HEK293 (cell line): ENCODE data around the gene PLOD3.
A peak's percentile ranks its signal among the peaks of the same experiment; 100 is the strongest.

ENCODE experiments used
- CTCF ChIA-PET: fragments of 350-600 bp; formaldehyde crosslinking; extraction: SDS; loops from one replicate; lab custom pipeline; 2021; ENCODE audit warnings: antibody characterized with exemption; lab: Yijun Ruan, JAX
- POLR2A ChIA-PET: fragments of 300-600 bp; formaldehyde crosslinking; extraction: SDS; loops from one replicate; lab custom pipeline; 2020; ENCODE audit warnings: antibody characterized with exemption, inconsistent platforms; lab: Yijun Ruan, JAX
- H3K27ac ChIP-seq: fragments of 200-500 bp; sonication (Bioruptor generic); 2 replicates; pipeline ENCODE4 v1.5.1; 2014; ENCODE audit warnings: low read depth, low read length, control low read depth, inconsistent platforms; ENCODE audit errors: extremely low read depth
- H3K36me3 ChIP-seq, 2 experiments: fragments of 200-500 bp in 1 of 2; sonication (Bioruptor generic) in 1 of 2; 1 replicate in 1 of 2; 2 replicates in 1 of 2; pipeline ENCODE4 v1.5.1; 2014 to 2017; ENCODE audit warnings: inconsistent platforms in 2 of 2, low read length in 2 of 2; ENCODE audit not compliant: control insufficient read depth in 2 of 2, insufficient read depth in 1 of 2
- H3K4me1 ChIP-seq: fragments of 200-500 bp; sonication (Bioruptor generic); 2 replicates; pipeline ENCODE4 v1.5.1; 2014; ENCODE audit warnings: mild to moderate bottlenecking, low read length, inconsistent platforms; ENCODE audit not compliant: control insufficient read depth, insufficient read depth
- H3K4me3 ChIP-seq: 2 replicates; pipeline ENCODE4 v1.5.1; 2011; ENCODE audit warnings: low read depth, mild to moderate bottlenecking, control low read depth, low read length, moderate library complexity
- H3K9me3 ChIP-seq: fragments of 200-500 bp; sonication (Bioruptor generic); 2 replicates; pipeline ENCODE4 v1.5.1; 2014; ENCODE audit warnings: low read depth, low read length, inconsistent platforms; ENCODE audit not compliant: control insufficient read depth, insufficient read depth
- BCL11B ChIP-seq: fragments of 450-650 bp; formaldehyde crosslinking; IDR thresholded peaks from 2 replicates; pipeline ENCODE4 v1.5.1; 2016; ENCODE audit warnings: low read depth, missing biosample characterization, missing genetic modification characterization
- EGR2 ChIP-seq: fragments of 450-650 bp; formaldehyde crosslinking; IDR thresholded peaks from 2 replicates; pipeline ENCODE4 v1.5.1; 2016; ENCODE audit warnings: low read depth, missing biosample characterization, missing genetic modification characterization
- KLF8 ChIP-seq: fragments of 450-650 bp; formaldehyde crosslinking; IDR thresholded peaks from 2 replicates; pipeline ENCODE4 v1.5.1; 2016; ENCODE audit warnings: missing biosample characterization, missing genetic modification characterization
- SP2 ChIP-seq: fragments of 450-650 bp; formaldehyde crosslinking; IDR thresholded peaks from 2 replicates; pipeline ENCODE4 v1.5.1; 2016; ENCODE audit warnings: missing biosample characterization, missing genetic modification characterization
- ZBTB17 ChIP-seq: fragments of 450-650 bp; formaldehyde crosslinking; IDR thresholded peaks from 2 replicates; pipeline ENCODE4 v1.5.1; 2016; ENCODE audit warnings: missing biosample characterization, missing genetic modification characterization
- ZEB2 ChIP-seq: fragments of 450-650 bp; formaldehyde crosslinking; IDR thresholded peaks from 2 replicates; pipeline ENCODE4 v1.5.1; 2016; ENCODE audit warnings: missing biosample characterization, missing genetic modification characterization
- ZNF19 ChIP-seq: fragments of 450-650 bp; formaldehyde crosslinking; IDR thresholded peaks from 2 replicates; pipeline ENCODE4; 2016; ENCODE audit warnings: missing biosample characterization, missing genetic modification characterization, low read depth
- ZNF214 ChIP-seq: fragments of 450-650 bp; formaldehyde crosslinking; IDR thresholded peaks from 2 replicates; pipeline ENCODE4 v1.5.1; 2017; ENCODE audit warnings: missing biosample characterization, mild to moderate bottlenecking, missing genetic modification characterization, borderline replicate concordance
- ZNF248 ChIP-seq: fragments of 450-650 bp; formaldehyde crosslinking; IDR thresholded peaks from 2 replicates; pipeline ENCODE4 v1.5.1; 2017; ENCODE audit warnings: missing biosample characterization, missing genetic modification characterization
- ZNF335 ChIP-seq: fragments of 450-650 bp; formaldehyde crosslinking; conservative IDR thresholded peaks from 2 replicates; pipeline ENCODE4 v1.5.1; 2016; ENCODE audit warnings: missing biosample characterization, missing genetic modification characterization
- ZNF391 ChIP-seq: fragments of 450-650 bp; formaldehyde crosslinking; IDR thresholded peaks from 2 replicates; pipeline ENCODE4 v1.5.1; 2016; ENCODE audit warnings: low read depth, missing biosample characterization, missing genetic modification characterization, borderline replicate concordance
- ZNF660 ChIP-seq: fragments of 450-650 bp; IDR thresholded peaks from 2 replicates; pipeline ENCODE4 v1.5.1; 2018; ENCODE audit warnings: missing biosample characterization, mild to moderate bottlenecking, missing genetic modification characterization
- ZNF664 ChIP-seq: fragments of 450-650 bp; formaldehyde crosslinking; IDR thresholded peaks from 2 replicates; pipeline ENCODE4 v1.5.1; 2016; ENCODE audit warnings: missing biosample characterization, missing genetic modification characterization
- ZNF777 ChIP-seq: fragments of 450-650 bp; formaldehyde crosslinking; IDR thresholded peaks from 2 replicates; pipeline ENCODE4 v1.5.1; 2017; ENCODE audit warnings: missing biosample characterization, missing genetic modification characterization, borderline replicate concordance
- TF ChIP-seq, protein P1 (sequence below): fragments of 450-650 bp; formaldehyde crosslinking; IDR thresholded peaks from 2 replicates; pipeline ENCODE4 v1.5.1; 2017; ENCODE audit warnings: missing biosample characterization, mild to moderate bottlenecking, missing genetic modification characterization, moderate library complexity
- TF ChIP-seq, protein P2 (sequence below): fragments of 450-650 bp; formaldehyde crosslinking; IDR thresholded peaks from 2 replicates; pipeline ENCODE4 v1.5.1; 2016; ENCODE audit warnings: missing biosample characterization, missing genetic modification characterization, low read depth
- TF ChIP-seq, protein P3 (sequence below): fragments of 450-650 bp; formaldehyde crosslinking; IDR thresholded peaks from 2 replicates; pipeline ENCODE4 v1.5.1; 2017; ENCODE audit warnings: missing biosample characterization, missing genetic modification characterization
- TF ChIP-seq, protein P4 (sequence below): fragments of 450-650 bp; formaldehyde crosslinking; IDR thresholded peaks from 2 replicates; pipeline ENCODE4 v1.5.1; 2016; ENCODE audit warnings: missing biosample characterization, missing genetic modification characterization
- TF ChIP-seq, protein P5 (sequence below): fragments of 450-650 bp; formaldehyde crosslinking; IDR thresholded peaks from 2 replicates; pipeline ENCODE4 v1.5.1; 2016; ENCODE audit warnings: missing biosample characterization, missing genetic modification characterization

PLOD3 gene

DNA sequence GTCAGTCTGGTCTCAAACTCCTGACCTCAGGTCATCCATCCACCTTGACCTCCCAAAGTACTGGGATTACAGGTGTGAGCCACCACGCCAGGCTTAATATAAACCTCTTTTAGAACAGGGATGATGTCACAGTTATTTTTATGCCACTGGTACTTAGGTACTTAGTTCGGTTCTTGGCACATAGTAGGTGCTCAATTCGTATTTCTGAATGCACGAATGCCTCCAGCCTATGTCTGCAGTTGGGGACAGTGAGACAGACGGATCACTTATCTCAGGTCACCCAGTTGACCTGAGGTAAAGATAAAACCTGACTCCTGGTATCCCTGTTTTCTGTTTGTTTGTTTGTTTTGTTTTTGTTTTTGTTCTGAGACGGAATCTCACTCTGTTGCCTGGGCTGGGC is 31.2 kb downstream of the PLOD3 start:
- H3K27ac ChIP-seq, result no peak overlapping the region
- POLR2A ChIA-PET, result interaction anchor here (0.6 kb wide), 3 partner anchors 19 to 137 kb away, joined by 3 to 5 read pairs (median 3); no protein-coding TSS in a partner anchor
- H3K4me3 ChIP-seq, result no peak overlapping the region
- H3K4me1 ChIP-seq, result no peaks in the 10 kb centered on the region
- CTCF ChIA-PET, result interaction anchor here (0.6 to 1.8 kb wide), 4 partner anchors 14 to 322 kb away, joined by 3 to 8 read pairs (median 3); no protein-coding TSS in a partner anchor
- H3K9me3 ChIP-seq, result no peaks in the 10 kb centered on the region
- TF ChIP-seq ZNF391 (tag by site-specific recombination) (no peak), ZNF660 (tag by site-specific recombination) (no peak), ZNF664 (tag by site-specific recombination) (peak; percentile 68; the same call in 1 of the 2 replicates), ZEB2 (no peak), ZNF777 (tag by site-specific recombination) (no peak), KLF8 (tag by site-specific recombination) (no peak), ZNF248 (tag by site-specific recombination) (no peak)
- TF ChIP-seq, protein P1, sequence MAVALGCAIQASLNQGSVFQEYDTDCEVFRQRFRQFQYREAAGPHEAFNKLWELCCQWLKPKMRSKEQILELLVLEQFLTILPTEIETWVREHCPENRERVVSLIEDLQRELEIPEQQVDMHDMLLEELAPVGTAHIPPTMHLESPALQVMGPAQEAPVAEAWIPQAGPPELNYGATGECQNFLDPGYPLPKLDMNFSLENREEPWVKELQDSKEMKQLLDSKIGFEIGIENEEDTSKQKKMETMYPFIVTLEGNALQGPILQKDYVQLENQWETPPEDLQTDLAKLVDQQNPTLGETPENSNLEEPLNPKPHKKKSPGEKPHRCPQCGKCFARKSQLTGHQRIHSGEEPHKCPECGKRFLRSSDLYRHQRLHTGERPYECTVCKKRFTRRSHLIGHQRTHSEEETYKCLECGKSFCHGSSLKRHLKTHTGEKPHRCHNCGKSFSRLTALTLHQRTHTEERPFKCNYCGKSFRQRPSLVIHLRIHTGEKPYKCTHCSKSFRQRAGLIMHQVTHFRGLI, result no peak
- TF ChIP-seq, protein P2, sequence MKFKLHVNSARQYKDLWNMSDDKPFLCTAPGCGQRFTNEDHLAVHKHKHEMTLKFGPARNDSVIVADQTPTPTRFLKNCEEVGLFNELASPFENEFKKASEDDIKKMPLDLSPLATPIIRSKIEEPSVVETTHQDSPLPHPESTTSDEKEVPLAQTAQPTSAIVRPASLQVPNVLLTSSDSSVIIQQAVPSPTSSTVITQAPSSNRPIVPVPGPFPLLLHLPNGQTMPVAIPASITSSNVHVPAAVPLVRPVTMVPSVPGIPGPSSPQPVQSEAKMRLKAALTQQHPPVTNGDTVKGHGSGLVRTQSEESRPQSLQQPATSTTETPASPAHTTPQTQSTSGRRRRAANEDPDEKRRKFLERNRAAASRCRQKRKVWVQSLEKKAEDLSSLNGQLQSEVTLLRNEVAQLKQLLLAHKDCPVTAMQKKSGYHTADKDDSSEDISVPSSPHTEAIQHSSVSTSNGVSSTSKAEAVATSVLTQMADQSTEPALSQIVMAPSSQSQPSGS (tag by site-specific recombination), result 0 out of 2 replicates have a peak, but pooled peaks have one; percentile 6
- no peaks in the 10 kb centered on the region for H3K36me3 ChIP-seq

DNA sequence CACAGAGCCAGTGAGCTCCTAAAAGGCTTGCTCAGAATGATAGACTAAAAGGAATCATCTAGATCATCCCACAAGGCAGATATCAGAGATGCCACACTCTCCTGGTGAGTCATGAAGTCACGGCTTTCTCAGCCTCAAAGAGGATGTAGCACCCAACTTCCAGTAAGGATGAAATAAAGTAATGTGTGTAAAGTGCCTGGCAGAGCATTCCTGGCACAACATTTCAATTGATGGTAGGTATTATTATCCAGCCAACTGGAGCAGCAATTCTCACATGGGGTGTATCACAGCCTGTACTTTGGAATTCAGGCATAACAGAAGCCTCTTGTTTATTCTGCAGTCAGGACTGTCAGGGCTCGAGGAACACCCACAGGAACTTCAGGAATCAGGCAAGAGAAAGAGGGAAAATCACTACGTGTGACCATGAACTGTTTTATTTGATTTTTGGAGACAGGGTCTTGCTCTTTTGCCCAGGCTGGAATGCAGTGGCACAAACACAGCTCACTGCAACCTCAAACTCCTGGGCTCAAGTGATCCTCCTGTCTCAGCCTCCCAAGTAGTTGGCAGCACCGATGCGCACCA is 32.0 kb downstream of the PLOD3 start:
- ChIA-PET CTCF (interaction anchor here (0.6 to 1.5 kb wide), 4 partner anchors 7 to 131 kb away, joined by 3 to 7 read pairs (median 3); no protein-coding TSS in a partner anchor), POLR2A (no interaction called here)
- Histone ChIP-seq H3K27ac (no peak overlapping the region), H3K36me3 (no peaks in the 10 kb centered on the region), H3K4me3 (no peak overlapping the region), H3K9me3 (no peaks in the 10 kb centered on the region), H3K4me1 (no peaks in the 10 kb centered on the region)
- peak; percentile 30; the same call in 1 of the 2 replicates for TF ChIP-seq ZBTB17
- TF ChIP-seq ZNF19 (tag by site-specific recombination), result no peak
- TF ChIP-seq, protein P3, sequence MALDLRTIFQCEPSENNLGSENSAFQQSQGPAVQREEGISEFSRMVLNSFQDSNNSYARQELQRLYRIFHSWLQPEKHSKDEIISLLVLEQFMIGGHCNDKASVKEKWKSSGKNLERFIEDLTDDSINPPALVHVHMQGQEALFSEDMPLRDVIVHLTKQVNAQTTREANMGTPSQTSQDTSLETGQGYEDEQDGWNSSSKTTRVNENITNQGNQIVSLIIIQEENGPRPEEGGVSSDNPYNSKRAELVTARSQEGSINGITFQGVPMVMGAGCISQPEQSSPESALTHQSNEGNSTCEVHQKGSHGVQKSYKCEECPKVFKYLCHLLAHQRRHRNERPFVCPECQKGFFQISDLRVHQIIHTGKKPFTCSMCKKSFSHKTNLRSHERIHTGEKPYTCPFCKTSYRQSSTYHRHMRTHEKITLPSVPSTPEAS (tag by site-specific recombination), result no peak
- no peak for TF ChIP-seq SP2 (tag by site-specific recombination)
- TF ChIP-seq, protein P4, sequence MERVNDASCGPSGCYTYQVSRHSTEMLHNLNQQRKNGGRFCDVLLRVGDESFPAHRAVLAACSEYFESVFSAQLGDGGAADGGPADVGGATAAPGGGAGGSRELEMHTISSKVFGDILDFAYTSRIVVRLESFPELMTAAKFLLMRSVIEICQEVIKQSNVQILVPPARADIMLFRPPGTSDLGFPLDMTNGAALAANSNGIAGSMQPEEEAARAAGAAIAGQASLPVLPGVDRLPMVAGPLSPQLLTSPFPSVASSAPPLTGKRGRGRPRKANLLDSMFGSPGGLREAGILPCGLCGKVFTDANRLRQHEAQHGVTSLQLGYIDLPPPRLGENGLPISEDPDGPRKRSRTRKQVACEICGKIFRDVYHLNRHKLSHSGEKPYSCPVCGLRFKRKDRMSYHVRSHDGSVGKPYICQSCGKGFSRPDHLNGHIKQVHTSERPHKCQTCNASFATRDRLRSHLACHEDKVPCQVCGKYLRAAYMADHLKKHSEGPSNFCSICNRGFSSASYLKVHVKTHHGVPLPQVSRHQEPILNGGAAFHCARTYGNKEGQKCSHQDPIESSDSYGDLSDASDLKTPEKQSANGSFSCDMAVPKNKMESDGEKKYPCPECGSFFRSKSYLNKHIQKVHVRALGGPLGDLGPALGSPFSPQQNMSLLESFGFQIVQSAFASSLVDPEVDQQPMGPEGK (tag by site-specific recombination), result no peak
- no peak for TF ChIP-seq EGR2 (tag by site-specific recombination)
- TF ChIP-seq, protein P5, sequence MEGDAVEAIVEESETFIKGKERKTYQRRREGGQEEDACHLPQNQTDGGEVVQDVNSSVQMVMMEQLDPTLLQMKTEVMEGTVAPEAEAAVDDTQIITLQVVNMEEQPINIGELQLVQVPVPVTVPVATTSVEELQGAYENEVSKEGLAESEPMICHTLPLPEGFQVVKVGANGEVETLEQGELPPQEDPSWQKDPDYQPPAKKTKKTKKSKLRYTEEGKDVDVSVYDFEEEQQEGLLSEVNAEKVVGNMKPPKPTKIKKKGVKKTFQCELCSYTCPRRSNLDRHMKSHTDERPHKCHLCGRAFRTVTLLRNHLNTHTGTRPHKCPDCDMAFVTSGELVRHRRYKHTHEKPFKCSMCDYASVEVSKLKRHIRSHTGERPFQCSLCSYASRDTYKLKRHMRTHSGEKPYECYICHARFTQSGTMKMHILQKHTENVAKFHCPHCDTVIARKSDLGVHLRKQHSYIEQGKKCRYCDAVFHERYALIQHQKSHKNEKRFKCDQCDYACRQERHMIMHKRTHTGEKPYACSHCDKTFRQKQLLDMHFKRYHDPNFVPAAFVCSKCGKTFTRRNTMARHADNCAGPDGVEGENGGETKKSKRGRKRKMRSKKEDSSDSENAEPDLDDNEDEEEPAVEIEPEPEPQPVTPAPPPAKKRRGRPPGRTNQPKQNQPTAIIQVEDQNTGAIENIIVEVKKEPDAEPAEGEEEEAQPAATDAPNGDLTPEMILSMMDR, result no peak
- peak; percentile 54; the same call in 1 of the 2 replicates for TF ChIP-seq ZNF335
- TF ChIP-seq ZNF214 (tag by site-specific recombination), result no peak
- no peak for TF ChIP-seq BCL11B (tag by site-specific recombination)
